Hippocampal formation (tissue), 2 donors: Measurements from ENCODE around the gene TMED7.
A peak's percentile ranks its signal among the peaks of the same experiment; 100 is the strongest.

Experiments used
- DNase-seq, 2 donors: peaks; one replicate each; lab custom pipeline; 2025; lab: John Stamatoyannopoulos, UW

The TMED7 gene

DNA sequence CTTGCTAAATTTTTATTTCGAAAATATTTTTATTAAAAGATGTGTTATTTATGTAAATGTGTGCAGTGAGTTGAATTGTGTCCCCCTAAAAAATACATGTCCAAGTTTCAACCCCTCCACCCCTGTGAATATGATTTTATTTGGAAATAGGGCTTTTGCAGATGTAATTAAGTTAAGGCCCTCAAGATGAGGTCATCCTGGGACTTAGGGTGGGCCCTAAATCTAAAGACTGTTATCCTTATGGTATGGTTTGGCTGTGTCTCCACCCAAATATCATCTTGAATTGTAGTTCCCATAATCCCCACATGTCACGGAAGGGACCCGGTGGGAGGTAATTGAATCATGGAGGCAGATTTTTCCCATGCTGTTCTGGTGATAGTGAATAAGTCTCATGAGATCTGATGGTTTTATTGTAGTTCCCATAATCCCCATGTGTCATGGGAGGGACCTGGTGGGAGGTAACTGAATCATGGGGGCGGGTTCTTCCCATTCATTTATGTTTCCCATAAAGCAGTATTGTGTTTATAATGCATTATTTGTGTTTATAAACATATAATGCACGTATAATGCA, 1.5 kb upstream of the TMED7 start:
- DNase-seq: no peak

DNA sequence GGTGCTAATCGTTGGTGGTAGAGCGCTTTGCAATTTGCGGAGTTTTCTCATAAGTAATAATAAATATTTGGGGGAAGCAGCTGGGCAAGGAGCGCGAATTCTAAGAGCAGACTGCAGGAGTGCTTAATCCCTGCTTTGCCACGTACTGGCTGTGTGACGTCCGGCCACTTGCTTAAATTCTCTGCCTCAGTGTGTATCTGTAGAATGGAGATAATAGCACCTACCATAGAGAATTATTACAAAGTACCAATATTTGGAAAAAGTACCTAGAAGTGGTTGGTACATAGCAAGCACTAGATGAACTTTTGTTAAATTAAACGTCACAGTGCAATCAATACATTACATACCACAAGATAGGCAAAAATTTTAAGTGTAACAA, 598 bp upstream of the TMED7 start:
- DNase-seq: no peak

DNA sequence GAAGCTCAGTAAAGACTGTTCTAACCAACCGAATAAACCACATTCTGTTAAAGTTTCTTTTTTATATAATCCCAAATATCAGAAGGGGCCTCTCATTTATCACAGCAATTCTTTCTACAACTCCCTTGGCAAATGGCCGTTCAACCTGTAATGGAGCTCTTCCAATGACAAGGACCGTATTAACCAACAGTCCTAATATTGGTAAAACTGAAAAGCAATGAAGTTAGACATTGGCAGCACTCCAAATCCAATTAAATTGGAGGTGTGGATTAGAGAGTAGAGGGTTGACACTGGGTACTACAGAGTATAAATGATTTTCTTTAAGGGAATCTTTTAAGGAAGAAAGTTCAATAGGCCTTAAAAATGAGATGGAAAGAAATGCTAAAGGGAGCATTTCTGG, 842 bp downstream of the TMED7 start:
- DNase-seq: no peak

DNA sequence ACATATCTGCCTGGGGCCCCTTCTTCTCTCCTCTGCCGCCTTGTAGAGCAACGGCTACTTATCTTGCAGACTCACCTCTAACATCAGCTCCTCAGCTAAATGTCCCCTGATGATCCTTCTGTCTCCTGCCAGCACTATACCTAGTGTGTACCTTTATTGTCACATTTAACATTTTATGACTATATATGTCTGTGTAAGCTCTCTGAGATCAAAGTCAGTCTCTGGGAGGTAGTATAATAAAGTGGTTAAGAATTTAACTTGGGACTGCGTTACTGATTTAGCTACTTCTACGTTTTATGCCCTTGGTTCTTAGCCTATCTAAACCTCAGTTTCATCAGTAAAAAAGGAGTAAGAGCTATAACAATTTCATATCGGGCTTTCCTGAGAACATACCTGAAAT, 2.2 kb downstream of the TMED7 start:
- no peak for DNase-seq

DNA sequence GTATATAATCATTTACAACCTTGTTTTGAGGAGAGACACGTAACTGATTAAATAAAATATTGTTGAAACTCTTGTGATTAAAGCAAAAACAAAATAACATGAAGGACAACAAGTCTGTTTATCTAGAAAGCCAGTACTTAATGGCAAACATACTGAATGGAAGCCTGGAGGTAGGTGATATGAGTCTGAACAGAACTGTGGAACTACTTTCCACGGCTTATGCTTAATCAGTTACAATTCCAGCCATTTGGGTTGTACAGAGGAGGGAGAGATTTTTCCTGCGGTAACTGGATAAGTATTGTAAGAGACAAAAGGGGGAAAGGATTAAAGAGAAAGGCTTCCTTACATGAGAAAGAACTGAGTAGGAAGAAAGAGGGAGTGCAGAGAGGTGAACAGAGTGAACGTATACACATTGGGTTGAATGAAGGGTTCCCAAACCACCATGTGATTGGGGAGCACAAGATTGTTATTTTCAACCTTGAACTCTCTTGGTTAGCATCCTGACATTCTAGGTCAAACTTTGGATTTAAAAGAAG, 4.4 kb downstream of the TMED7 start:
- DNase-seq: no peak

DNA sequence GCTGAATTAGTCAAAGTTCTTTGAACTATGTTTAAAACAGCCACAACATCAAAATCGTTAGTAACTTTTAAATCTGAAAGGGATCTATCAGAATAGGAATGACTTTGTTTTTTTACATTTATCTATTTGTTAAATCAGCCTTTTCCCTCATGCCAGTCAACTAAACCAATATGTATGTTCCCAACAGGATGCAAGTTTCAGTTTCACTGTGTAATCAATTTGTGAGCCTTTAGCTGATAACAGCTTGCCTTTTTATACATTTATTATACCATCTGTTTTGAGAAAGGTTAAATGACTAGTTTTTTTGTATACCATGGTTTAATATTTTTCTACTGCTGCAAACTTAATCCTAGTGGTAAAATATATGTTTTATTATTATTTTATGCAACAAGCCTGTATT, 8.9 kb downstream of the TMED7 start:
- DNase-seq: no peak

DNA sequence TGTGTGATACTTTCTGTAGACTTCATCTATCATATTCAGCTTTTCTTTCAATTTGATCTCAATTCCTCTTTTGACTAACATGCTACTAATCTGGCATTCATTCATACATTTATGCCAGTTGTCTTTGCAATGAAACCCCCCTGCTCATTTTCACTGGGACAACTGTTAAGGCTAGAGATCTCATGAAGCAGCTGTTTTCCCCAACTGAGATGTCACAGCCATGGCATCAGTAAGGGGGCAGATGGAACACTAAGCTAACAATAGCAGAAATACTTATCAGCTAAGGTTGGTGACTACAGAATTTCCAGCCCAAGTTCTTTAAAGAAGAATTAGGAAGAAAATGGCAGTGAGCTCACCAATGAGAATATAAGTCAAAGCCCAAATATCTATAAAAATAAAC, 9.4 kb downstream of the TMED7 start:
- DNase-seq: no peak

DNA sequence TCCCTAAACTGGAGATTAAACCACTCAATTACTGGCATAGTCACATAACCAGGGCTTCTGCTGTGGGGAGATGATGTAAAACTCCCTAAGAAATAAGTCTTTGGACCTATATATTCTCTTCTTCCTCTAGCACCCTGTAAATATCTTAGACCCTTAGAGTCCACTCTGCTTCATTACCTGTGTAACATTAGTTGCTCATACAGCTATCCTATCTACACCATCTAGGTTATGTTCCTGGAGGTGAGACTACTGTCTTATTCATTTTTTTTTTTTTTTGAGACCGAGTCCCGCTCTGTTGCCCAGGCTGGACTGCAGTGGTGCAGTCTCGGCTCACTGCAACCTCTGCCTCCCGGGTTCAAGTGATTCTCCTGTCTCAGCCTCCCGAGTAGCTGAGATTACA, 14.0 kb downstream of the TMED7 start:
- no peak for DNase-seq

DNA sequence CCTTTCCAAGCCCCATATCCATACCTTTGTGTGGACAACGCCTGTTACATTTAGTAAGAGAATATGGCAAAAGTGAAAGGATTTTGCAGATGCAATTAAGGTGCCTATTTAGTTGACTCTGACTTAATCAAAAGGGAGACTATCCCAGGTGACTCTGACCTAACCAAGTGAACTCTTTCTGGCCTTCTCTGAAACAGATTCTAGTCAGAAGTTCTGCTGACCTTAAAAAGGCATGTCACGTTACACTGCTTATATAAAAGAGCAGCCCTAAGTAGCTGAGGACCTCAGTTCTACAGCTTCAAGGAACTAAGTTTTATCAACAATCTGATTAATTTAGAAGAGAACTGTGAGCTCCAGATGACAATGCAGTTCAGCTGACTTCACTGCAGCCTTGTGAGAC, 17.9 kb downstream of the TMED7 start:
- DNase-seq: no peak

DNA sequence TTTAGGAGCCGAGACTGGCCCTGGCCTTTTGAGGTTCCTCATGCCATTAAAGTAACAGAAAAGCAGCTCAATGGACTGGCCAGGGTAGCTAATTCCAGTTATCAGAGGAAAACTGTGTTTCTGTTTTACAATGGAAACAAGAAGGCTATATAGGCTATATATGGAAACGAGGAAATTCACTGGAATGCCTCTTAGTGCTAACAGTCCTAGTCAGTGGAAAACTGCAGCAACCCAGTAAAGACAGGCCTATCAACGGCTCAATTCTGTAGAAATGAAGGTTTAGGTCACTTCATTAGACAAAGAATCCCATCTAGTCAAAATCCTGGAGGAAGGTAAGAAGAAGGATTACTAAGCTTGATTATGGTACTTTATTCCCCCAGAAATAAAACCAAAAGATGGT, 20.4 kb downstream of the TMED7 start:
- no peak for DNase-seq

DNA sequence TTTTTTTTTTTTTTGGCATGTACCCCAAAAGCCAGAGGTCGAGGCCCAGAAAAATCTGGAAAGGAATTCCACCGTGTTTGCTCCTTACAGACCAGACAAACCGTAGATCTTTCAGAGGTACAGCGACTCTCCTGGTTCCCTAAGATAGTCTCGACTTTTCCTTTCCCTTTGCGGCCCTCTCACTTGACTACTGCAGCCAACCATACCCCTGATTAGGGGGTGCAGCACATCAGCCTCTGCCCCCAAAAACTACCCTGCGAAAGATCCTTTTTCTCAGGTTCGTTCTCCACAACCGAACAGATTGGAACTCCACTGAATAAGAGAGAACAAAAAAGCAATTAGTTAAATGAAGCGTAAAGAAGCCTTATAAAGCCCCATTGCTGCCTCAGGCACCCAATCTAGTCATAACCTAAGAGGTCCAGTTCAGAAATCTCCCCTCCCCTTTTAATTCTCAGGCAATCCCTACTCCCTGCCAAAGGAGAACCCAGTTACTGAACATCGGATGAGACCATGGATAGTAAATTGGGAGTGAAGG, 23.2 kb downstream of the TMED7 start:
- peak in 1 of 2 donors; percentile 27 for DNase-seq

DNA sequence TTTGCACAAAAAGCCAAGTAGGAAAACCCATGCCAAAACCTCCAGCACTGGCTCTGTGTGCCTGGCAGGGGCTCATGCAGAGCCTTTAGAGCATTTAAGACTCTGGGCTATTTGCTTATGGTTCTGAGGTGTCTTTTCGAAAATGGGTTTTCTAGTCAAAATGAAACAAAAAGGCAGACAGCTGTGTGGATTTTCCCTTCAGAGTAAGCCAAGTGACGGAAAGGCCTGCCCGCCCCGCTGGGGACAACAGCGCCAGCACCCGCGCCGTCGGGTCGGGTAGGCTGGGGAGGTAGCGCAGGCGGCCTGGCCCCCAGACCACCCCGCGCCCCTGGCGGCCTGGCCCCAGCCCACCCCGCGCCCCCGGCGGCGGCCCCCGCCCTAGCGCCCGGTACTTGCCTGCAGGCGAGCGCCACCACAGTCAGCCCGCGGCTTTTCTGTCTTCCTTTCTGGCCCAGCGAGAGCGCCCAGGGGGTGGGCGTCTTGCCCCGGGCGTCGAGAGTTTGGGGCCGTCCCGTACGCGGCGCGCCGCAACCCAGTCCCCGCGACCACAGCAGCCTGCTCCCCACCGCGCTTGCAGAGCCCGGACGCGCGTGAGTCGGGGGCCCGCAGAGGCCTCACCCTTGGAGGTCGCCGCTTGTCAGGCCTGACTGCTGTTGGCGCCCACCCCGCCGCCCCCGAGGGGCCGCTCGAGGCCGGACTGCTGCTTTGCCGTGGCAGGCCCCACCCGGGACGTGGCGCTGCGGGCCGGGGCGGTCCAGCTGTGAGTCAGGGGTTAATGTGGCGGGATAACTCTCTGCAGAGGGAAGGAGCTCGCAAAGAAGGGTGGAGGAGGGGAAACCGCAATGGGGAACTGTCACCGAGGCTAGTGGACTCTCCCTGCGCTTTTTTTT, 23.9 kb downstream of the TMED7 start, which contains the start of gene TICAM2:
TSS of gene TICAM2 (minus strand) at position 779 of the 890 bp plus-strand sequence. CDS start 21,223 bp downstream, outside the sequence.
- peak; percentile 65 to 74 for DNase-seq

DNA sequence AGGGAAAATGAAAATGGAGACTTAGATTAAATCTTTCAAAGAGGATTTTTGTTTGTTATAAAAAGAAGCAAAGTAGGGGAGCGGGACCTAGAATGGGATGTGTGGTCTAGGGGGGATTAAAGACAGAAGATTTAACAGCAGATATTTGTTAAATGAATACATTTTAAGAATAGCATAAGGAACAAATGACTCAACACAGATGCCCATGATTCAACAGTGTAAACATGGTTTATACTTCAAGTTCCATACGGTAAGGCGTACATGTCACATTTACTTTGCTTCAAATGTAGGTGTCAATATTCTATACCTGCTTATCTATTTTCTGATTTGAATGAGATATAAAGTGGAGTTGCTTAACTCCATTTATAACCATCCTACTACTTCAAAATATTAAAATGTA, 25.1 kb downstream of the TMED7 start:
- no peak for DNase-seq

DNA sequence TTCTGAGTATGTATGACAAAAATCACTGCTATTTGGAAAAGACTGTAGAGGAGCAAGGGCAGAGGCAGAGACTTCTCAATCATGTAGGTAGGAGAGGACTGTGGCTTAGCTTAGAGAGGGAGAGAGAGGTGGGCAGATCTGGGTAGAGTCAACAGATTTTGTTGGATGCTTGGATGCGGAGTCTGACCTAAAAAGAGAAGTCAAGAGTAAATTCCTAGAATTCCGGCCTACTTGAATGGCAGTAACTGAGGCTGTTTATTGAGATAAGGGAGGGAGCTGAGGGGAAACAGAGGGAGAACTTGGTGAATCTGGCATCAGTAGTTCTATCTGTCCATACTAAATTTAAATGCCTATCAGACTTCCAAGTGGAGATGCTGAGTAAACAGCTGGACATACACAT, 25.9 kb downstream of the TMED7 start:
- DNase-seq: no peak

DNA sequence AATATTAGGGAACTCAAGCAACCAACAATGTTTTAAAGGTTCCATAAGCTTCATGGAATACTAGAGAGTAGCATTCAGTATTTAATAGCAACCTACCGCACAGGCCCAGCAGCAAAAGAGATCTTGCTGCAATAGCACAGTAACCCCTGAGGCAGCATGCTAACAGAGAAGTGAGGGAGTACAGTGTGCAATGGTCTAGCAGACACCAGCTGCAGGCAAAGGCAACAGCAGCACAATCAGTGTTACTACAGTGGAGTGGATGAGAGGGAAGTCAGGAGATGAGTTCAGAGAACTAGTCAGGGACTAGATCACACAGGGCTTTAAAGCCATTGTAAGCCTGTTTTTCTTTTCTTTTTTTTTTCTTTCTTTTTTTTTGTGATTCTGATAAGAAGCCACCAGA, 26.3 kb downstream of the TMED7 start:
- peak in 1 of 2 donors; percentile 44 for DNase-seq

DNA sequence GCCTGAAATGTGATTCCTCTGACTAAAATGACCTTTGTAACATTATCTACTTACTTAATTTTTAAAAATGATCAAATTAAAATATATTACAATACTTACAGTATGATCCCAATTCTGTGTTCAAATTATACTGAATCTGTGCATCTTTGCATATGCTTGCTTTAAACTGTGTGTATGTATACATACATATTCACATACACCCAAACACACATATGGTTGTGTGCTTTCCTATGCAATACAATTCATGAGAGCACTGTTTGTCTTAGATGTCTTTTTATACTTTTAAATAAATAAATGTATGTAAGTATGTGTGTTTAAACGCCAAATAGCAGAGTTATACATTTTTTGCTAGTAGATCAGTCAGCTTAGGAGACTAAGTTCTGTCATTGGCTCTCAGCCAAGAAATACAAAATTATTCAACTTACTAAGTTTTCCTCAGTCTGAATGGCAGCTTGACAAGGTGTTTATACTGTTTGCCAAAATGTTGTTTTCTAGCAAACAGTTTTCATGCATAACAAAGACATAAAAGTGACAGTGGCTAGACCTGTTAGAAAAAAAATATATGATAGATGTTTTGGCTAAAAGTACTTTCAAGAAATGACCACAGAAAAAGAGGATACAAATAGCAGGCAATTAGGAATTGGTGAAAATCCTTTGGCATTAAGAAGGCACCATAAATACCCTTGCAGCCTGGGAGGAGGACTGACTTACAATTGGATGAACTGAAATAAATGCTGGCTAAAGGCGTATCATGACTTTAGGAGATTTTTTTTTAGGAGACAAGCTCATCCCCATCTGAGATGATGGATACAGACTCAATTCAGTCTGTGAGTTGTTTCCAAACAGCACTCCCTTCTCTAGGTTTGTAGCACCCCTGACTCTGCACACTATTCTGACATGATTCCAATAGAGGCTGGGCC, 31.4 kb downstream of the TMED7 start:
- DNase-seq: no peak

DNA sequence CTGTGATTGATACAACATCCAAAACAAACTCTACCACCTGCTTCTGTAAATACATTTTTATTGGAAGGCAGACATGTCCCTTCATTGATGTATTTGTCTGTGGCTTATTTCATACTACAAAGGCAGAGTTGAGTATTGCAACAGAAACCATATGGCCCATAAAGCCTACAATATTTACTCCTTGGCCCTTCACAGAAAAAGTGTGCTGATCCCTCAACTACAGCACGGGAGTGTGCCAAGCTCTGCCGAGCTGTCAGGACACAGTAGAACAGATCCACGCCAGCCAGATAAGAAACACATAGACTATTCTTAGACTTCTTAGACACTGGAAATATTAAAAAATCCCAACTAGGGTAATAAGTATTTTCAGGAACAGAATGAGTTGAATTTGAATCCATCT, 36.8 kb downstream of the TMED7 start:
- no peak for DNase-seq

DNA sequence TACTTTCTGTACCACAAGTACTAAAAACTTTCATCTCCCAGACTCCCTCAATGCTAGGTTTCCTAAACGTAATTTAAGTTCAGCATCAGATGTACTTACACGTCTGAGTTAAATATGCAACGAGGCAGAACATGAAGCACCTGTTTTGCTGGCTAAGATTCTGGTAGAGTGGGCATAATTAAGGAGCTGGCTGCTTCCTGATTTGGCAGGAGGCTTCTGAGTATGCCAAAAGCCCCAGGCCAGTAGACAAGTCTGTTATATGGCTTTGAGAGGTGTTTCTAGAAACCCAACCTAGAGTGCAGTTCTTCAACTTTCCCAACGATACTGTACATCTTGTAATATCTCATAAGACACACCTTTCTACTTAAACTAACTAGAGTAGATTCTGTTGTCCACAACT, 37.2 kb downstream of the TMED7 start:
- DNase-seq: no peak

DNA sequence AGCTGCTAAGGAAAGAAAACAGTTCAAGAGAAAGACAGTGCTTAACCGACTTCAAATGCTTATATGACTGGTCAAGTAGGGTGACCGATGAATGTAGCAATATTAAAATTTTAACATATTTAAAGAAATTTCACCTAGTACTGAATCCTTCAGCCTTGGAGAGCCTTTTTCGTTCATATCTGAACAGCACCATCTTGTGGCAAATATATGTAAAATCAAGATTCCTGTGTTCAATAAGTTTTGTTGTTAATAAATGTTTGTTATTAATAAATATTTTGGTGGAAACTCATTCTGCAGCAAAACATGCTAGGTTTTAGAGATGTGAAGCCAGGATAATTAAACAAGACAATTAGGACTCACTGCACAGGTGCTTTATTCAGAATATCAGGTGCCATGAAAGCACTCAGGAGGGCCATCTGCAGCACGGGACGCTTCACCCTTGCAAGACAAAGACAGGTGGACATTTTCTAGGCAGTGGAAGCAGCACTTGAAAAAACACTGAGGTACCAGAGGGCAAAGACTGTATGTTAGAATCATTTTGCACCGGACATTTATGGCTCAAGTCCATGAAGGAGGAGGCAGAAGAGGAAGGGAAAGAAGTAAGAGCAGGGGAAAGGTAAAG, 39.2 kb downstream of the TMED7 start:
- DNase-seq: peak in 1 of 2 donors; percentile 60

DNA sequence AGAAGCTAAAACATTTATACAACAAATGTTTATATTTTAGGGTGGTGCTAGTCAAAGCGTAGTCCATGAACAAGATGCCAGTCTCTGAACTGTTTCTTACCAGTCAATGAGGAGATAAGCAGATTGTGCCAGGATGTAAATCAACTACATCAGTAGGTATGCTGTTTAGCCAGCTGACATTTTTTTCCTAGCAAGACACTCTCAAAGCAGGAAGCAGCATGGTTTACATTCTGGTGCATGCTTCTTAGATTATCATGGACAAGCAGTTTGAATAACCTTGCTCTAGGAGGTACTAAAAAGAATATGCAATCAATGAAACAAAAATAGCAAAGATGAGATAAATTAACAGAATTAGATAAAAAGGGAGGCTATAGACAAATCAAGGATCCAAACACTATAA, 40.6 kb downstream of the TMED7 start:
- no peak for DNase-seq

DNA sequence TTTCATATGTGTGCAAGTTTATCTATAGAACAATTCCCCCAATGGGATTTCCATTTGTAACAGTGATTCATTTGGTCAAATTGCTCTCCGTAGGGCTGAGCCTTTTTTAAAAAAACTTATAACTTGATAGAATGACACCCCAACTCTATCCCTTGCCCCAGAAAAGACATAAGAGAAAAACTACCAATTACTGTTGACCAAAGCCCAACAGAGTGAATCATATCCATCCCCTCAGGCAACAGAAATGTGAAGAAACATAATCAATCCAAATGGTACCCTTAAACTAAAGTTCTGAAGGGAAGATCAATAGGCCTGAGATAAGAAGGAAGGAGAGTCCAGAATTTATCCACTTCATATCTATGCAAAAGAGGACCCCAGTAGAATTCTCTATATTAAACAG, 41.3 kb downstream of the TMED7 start:
- no peak for DNase-seq

DNA sequence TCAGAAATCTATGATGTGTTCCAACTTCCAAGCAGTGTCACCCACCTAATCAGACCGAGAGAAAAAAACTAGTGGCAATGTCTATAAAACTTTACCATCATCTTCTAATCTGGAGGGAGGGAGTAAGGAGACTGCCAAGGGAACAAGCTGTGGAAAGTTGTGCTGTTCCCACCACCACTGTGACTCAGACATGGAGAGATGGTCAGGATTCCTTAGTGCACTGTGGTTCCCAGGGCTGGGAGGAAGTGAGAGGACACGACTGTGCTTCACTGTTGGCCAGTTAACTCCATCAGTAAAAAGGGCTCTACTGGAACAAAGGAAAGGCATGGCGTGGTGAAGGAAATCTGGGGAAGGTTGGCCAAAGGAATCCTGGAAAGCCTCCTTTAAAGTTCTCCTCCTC, 42.4 kb downstream of the TMED7 start:
- no peak for DNase-seq
